K562 treated with DMSO at 1 percent for 48 hours (cell line): ENCODE results near the gene ZFY. TPM values are rescaled to one million over a fixed set of nuclear protein-coding genes. Genes with fewer than 3 reads are reported as not detected.

Experiments used
- total RNA-seq: library from RNA; unstranded; fragments of 300-600 nt; gene quantifications from 2 replicates; pipeline ENCODE4 v1.2.3, GENCODE V29; 2022; ENCODE audit warnings: low replicate concordance; ENCODE audit errors: extremely low read depth

The ZFY gene
- not detected in 2 replicates for total RNA-seq

DNA sequence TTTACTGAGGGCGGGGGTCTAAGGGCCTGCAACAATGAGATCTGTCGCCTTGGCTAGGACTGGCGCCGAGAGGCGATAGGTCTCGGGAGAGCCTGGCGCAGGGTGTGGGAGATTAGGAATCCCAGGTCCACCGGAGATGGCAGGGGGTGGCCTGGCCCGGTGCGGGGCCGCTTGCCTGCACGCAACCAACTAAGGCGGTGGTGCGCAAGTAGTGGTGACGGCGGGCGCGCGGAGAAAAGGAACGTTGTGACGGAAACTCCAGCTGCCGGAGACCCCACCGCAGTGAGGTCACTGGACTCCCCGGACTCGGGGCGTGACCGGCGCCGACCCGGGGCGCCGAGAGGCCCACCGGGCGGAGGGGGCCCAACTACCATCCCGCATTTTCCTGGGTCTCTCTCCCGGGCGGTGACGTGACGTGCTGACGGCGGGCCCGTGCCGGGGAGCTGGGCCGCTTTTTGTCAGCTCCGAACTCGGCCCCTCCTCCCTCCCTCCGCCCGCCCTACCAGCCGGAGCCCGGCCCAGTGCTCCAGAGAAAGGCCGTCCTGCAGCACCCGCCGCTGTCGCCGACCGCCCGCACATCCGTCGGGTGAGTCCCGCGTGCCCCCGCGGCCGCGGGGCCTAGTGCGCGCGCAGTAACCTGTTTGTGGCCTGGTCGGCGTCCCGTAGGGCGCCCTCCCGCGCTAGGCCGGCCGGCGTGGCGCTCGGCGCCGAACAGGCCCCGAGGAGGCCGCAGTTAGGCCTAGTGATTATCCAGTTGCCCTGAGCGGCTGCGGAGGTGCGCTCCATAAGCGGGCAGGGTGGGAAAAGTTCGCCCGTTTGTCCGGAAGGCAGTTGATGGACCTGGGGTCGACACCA is at the start of gene ZFY:
Gene ZFY, plus strand, starts transcription at position 521 of the 855 bp plus-strand sequence. CDS start 18,556 bp downstream, outside the sequence.

Other genes starting within 250 kb of the ZFY start
- gene SRY, start 147.7 kb upstream of the ZFY start, total RNA-seq: not detected in 2 replicates
- gene RPS4Y1, start 93.8 kb upstream of the ZFY start, total RNA-seq: not detected in 2 replicates